GOT3 (cell line): ENCODE measurements around the gene BCL10.
A peak's percentile ranks its signal among the peaks of the same experiment; 100 is the strongest.
"Not testable (repeated sequence)": the region's sequence is repeated elsewhere in the genome, so short reads cannot be mapped to it uniquely, and the experiment has no call there.

Experiments
- DNase-seq: peaks from one replicate; lab custom pipeline; 2025; ENCODE audit warnings: mixed read lengths; lab: John Stamatoyannopoulos, UW

BCL10 gene

DNA sequence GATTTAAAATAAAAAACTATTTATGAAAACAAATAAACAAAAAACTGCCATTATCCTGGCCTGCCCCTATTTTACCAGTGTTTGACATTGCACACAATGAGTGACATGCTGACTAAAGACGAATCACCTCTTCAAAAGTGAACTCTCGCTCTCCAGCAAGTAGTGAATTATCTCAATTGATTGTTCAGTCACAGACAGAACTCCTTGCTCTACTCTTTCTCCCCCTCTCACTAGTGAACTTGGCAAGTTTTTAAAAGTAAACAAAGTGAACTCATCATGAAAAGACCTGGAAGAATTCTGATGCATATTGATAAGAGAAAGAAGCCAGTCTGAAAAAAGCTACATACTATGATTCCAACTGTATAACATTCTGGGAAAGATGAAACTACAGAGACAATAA, 12.3 kb downstream of the BCL10 start:
- DNase-seq = no peak

DNA sequence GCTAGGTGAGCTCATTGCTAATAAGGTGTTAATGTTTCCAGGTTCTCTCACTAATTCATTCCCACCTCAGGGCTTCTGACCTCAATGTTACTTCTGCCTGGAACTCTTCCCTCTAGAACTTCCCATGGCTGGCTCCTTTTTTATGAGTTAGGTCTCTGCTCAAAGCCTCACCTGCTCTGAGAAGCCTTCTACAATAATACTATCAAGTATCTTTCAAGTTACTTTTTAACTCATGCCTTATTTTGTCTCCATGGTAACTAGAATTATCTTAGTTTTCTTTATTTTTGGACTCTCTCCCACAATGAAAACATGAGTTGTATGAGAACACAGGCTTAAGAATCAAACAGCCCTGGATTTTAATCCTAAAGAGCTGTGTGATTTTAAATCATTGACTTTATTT, 13.4 kb downstream of the BCL10 start:
- no peak for DNase-seq

DNA sequence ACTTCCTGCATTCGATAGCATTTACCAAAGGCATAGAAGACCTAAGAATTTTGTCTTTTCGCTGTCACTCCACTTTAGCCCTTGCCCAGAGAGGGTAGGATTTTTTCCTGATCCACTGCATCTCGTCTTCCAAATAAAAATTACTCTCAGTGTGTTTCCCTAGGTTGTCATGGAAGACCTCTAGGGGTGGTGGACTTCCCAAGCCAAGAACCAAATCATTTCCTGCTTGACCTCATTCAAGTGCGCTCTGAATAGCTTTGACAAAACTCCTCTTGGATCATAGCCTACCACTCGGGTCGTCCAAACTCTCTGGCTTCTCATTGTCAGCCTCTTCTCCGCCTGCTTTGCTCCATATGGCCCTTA, 16.5 kb downstream of the BCL10 start:
- no peak for DNase-seq

DNA sequence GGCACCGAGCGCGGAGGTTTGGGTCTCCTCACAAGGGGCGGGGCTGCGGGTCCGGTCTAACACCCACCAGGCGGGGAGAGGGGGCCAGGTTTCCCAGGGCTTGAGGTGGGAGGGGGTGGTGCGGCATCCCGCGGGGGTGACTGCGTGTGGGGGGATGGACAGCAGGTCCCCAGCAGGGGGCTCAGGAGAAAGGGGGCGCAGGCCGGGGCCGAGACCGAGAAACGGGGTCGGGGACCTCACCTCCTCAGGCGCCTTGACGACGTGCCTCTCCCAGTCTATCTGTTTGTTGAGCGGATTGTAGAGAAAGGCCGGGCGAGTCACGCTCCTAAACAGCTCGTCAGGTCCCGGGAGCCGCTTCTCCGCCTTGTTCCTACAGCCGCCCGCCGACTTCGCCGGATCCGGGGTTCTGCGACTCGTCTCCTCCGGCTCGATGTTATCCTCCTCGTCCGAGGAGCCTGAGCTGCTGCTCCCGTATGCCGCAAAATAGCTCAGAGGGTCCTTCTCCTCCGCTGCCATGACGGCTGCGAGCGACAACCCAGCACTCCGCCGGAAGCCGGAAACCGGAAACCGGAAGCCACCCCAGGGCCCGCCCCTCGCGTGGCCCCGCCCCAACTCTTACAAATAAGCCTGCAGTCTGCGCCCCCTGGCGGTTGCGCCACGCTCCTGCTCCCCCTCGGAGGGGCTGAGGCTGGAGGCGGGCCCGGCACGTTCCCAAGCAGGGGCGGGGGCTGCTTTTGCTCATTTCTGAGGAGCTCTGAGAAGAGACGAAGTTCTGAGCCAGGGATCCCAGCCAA, 17.1 kb downstream of the BCL10 start, which contains the start of gene C1orf52:
Gene C1orf52 (minus strand): TSS at position 545 of the 794 bp plus-strand sequence. CDS start 29 bp downstream, at position 516.
- peak; percentile 69 for DNase-seq

DNA sequence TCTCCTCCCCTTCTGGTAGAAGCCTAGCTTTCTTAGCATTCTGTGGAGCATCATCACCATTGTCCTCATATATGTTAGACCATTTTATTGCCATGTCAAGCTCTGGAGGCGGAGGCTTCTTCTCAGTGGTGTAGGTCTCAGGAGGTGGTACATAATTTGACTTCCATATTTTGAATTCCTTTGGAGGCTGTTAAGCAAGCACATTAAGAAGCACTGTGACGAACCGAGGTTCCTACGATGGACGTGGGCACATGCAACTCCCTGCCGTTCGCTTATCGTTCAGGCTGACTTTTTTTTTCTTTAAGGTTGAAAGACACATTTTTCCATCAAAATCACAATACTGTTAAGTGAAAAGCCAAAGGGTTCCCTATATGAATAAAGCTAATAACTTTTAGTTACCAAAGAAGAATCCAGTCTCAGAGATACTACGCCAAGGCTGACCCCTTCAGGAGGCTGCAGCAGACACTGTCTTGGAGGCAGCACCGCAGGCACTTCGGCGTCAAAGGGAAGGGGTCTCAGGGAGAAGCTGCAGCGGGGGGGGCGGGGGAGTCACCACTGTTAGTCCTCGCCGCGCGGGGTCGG, 17.8 kb downstream of the BCL10 start:
- DNase-seq = no peak

DNA sequence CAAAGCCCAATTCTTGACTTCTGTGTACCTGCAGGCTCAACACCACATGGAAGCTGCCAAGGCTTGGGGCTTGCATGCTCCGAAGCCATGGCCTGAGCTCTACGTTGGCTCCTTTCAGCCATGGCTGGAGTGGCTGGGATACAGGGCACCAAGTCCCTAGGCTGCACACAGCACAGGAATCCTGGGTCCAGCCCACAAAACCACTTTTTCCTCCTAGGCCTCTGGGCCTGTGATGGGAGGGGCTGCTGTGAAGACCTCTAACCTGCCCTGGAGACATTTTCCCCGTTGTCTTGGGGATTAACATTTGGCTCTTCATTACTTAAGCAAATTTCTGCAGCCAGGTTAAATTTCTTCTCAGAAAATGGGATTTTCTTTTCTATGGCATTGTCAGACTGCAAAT, 27.4 kb downstream of the BCL10 start:
- not testable (repeated sequence) for DNase-seq

DNA sequence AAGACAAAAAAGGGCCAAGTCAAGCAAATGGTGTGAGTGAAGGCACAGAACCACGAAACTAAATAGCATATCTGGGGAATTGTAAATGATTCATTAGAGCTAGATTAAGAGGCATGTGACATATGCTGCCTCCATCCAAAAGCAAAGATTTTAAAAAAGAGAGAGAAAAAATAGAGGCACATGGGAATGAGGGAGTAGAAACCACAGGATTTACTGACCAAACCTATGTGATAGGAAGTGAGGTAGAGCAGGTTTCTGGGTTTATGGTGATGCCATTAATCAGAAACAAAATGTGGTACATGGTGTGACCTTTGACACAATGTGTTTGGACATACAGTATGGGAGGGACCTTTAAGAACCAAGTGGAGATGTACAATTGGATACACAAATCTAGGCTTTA, 30.5 kb downstream of the BCL10 start:
- no peak for DNase-seq

DNA sequence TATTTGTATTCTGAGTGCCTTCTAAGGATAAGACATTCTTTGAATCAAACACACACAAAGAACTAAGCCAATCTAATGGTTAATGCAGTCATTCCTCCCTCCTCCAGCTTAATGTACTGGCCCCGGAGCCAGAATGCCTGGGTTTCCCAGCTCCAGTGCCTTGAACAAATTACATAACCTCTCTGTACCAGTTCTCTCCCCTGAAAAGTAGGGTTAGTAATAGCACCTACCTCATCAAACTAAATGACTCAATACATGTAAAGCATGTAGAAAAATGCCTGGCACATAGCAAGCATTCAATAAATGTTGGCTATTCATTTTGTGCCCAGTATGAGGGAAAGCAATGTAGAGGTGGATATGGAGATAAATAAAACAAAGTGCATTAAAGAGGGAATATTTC, 31.0 kb downstream of the BCL10 start:
- DNase-seq = no peak

DNA sequence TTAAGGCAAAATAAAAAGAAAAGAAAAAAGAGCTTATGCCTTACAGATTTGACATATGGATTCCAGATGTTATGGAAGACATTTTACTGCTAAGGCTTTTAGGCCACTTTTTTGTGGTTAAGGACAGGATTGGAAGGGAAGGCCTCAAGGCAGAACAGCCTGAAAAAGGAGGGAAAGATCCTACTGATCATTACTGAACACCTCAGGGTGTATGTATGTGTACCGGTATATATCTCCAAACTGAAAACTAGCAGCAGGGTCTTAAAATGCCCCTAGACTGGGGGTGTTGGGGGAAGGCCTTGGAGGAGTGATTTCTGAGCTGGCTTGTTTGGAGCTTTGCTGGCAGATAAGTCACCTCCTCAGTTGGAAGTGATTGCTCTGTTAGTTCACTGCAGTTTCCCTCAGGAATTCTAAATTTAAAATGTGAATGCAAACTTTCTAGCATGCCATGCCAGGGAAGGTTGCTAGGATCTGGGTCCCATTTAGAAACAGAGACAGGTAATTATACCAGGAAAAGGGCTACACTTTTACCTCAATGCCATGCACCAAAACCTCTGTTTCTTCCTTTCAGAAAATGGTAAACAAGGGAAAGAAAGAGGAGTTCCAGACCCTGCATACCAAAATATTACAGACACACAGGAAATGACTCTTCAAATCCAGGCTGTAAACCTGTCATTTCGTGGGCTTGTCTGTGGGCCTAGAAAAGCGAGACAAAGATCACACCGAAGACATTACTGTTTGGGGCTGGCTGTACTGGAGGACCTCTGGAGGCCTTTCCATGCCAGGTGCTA, 32.0 kb downstream of the BCL10 start:
- DNase-seq = no peak

DNA sequence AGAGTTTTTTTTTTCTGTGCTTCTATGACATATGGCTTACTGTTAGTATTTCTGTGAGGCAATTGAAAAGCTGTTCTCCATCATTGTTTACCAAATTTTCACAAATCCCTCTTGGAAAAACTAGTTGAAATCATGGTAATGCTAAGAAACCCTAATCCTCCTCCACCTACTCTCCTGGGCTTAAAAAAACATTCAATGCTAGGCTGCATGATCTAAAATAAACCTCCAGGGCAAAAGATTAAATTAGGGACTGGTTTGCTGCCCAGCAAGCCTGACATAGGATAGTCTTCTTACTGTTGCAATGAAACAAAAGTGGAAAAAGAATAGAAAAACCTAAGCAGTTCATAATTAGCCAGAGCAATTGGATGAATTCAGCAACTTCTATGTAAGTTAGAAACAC, 33.1 kb downstream of the BCL10 start:
- DNase-seq = no peak

DNA sequence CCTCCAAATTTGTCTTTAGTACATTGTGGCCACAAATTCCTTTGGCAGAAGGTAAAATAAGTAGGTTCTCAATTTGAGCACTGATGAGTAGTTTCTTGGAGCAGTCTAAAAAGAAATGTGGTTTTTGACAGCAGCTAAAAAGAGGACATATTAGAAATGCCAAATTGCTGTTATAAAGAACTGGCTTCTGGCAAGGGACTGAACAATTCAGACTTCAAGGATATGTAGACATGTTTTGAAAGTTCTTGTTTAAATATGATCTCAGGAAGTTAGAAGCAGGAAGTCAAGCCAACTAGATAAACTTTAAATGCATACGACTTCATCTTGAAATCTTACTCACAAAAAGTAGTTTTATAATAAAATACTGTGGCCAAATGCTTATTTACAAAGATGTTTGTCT, 35.8 kb downstream of the BCL10 start:
- DNase-seq = no peak

DNA sequence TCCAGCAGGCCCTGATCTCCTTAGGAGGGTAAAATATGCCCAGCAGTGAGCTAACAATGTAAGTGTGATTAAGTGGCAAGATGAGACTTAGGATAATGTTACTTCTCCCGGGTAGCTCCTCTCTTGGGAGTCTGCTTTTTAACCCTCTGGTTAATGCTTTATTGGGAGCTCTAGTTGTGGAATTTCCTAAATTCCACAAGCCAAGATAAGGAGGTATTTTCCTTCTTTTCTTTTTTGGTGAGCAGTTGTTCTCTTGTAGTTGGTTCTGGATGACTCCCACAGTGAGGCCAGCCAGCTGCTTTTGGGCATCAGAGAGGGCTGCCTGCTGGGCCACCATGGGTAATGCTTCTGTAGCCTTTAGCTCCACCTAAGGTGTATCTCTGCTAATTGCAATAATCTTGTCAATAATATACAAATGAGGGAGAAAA, 36.2 kb downstream of the BCL10 start:
- DNase-seq = no peak

DNA sequence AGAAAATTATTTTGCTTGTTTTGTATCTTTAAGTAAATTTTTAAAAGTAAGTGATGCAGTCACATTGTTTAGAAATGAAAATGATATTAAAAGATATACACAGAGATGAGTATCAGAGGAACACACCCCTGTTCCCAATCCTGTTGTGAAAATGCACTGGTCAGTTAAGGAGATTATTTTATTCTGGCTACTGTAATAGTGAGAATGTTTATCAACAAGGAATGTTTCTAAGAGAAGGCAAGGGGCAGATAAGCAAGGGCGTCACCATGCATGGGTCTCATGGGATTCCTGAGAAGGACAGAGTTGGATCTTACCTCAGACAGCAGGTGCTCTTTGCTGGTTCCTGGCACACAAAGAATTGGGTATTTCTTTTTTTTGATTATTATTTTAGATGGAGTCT, 38.8 kb downstream of the BCL10 start:
- DNase-seq = no peak

DNA sequence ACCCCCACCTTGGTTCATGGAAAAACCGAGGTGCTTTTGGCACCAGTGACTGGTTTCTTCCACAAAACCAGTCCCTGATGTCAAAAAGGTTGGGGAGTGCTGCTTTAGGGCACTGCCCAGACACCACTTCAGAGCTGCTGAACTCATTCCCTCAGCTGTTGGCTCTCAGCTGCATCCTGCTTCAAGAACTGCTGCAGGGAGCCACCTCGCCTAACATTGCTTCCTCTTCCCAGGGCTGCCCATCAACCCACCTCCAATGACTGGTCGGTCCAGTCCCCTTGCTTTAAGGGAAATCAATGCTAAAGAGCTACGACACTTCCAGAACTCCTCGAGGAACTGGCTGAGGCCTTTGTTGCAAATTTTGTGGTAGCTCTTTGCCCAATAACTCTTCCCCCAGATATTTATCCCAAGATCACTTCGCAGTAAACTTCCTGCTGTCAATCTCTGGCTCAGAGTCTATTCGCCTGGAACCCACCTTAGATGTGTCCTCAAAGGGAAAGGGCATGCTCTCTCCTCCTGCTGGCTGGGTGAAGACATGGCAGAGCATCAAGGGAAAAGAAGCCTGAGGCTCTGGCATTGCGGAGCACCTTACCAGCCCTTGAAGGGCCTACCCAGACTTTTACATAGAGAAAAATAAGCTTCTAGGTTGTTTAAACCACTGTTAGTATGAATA, 46.0 kb downstream of the BCL10 start:
- no peak for DNase-seq

DNA sequence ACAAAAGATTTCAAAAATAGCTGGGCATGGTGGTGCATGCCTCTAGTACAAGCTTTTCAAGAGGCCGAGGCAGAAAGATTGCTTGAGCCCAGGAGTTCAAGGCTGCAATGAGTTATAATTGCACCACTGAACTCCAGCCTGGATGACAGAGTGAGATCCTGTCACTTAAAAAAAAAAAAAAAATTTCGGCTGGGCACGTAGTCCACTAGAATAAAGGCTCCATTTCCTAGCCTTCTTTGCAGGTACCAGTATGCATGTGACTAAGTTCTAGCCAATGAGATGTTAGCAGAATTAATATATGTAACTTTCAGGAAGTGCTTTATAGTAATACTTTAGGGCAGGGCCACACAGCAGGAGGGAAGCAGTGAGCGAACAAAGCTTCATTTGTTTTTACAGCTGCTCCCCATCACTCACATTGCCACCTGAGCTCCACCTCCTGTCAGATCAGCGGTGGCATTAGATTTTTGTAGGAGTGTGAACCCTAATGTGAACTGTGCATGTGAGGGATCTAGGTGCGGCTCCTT, 46.8 kb downstream of the BCL10 start:
- DNase-seq = no peak

DNA sequence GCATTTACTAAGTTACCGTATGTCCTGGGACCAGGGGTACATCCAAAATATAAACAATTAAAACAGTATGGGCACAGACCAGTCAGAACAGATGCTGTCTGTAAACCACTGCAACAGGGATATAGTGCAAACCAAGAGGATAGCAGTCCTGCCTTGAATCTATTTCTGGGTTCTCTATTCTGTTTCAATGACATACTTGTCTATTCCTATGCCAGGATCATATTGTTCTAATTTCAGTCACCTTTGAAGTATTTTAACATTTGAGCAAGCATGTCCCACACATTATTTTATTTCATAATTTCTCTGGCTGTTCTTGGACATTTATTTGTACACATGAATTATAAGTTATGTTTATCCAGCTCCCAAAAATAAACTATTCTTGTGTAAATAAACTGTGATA, 47.5 kb downstream of the BCL10 start:
- DNase-seq = no peak

DNA sequence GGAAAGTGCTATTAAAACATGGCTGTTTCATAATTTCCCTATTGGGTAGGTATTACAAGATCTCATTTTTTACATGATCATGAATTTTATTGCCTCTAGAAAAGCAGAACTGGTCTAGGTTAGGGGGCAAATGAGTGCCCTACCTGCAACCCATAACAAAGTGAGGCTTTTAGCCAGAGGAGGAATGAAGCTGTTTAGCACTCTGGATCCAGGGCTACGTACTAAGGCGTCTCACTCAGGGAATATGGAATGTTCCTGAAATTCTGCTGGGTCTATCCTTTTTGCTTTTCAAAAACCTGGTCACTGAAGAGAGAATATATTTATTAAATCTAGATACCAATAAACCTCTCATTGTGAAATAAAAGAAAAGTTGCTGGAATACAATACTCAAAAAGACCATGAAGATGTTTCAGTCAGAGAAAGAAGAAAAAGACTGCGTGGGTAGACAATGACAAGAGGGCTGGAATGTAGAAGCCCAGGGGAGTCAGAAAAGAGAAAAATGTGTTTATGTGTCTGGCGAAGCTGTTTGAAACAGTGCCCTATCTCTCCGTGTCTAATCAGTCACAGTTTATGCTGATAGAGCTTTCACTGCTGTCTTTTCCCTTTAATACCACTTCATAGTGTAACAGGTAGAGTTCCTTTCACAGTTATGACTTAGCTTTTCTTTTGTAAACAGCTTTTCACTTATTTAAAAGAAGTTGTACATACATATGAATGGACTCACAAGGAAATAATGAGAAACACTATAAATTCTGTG, 50.6 kb downstream of the BCL10 start:
- DNase-seq = no peak

DNA sequence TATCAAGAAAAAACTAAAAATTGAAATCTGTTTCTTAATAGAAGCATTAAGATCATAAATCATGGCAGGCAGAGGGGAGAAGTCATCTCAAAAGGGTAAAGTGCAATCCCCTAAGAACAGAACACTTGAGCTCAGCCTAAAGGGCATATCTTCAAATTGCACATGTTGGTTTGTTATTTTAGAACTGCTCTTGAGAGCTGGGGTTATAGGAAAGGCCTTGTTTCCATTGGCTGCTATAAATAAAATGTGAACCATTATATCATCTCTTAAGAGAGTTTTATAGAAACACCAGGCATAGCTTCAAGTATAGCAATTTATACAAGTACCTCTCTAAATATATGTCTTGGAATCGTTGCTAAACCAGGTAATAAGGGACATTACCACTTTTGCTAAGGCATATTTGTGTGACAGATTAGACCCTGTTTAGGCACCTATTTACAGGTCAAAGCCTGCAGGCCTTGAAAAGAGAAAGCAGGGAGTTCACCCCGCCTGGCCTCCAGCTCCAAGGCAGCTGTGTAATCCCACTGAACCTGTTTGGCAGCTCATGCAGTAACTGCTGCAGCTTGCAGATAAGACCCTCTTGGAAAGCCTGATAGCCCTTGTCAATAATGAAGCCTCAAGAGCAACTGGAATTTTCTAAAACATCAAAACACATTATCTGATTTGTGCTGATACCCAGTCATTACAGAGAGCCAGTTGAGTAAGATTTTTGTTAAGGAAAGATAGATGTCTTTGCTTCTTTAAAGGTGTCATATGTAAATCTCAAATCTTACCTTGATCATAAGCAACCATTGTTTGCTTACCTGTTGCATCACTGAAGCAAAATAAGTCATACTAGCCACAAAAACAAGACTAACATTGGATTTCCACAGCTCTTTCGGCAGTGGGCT, 51.5 kb downstream of the BCL10 start:
- no peak for DNase-seq

DNA sequence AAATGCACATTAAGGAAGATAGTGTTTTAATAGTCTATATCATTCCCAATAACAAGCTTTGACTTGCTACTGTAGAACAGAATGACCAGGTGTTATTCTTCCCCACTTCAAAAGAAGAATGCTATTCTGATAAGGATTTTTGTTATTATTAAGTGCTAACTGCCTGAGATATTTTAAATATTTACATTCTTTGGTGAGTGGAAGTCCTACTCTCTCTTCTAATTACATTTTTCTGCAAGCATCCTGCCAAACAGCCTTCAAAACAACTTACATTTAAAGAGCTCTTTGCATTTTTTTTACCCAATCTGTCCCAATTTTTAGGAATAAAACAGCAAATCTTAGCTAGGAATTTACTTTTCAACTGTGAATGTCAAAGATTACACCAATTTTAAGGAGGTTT, 52.1 kb downstream of the BCL10 start:
- no peak for DNase-seq

DNA sequence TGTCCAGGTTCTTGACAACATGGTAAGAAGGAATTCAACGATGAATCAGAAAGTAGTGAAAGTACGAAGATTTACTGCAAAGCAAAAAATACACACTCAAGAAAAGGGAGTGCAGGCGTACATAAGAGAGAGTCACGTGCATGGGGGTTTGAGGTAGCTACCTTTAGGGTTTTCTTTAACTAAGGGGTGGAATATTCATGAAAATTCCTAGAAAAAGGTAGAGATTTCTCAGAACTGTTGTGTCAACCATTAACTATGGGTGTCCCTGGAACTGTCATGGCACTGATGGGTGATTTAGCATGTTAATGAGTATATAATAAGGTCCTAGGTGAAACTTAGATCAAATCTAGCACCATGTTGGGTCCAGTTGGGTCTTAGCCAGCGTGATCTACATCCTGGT, 53.1 kb downstream of the BCL10 start:
- no peak for DNase-seq
